Measurements from ENCODE around the gene SGK1. TPM values are rescaled to one million over a fixed set of nuclear protein-coding genes. Genes with fewer than 3 reads are reported as not detected.

The SGK1 gene
- total and polyA plus RNA-seq, 2 experiments from 2014 or later = 145 to 161 TPM

DNA sequence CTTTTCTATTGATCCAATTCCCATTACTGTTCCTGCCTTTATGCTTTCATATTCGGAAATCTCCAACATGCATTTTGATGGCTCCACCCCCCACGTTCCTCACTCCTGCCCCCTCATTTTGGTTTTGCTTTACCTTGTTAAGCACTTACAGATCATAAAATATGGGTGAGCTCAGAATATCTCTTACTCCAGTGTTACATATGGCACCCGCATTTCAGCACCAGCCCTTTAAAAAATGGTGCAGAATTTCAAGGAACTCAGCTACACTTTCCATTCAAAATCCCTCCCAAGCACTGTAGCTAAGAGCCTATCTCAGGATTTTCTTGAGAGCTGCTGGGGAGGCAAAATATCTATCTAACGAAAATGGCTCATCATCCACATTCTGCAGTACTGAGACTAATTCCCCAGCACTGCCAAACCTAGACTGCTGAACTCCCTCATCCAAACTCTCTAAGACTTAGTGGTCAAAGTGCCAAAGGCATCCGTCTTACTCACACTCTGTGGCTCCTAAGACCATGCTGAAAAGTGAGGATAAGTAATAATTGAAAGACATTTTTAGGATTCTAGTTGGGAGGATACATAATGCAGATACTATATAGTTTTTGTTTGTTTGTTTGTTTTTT, 7.8 kb downstream of the SGK1 start:
- Histone ChIP-seq H3K27me3 (no peaks in the 10 kb centered on the region), H3K79me2 (no peaks in the 10 kb centered on the region), H3K9me2 (replicated peaks; ENCODE audit: insufficient read depth) (no peaks in the 10 kb centered on the region), H3K4me1 (ENCODE audit: insufficient read depth) (no peaks in the 10 kb centered on the region), H3K4me2 (no peak overlapping the region), H4K20me1 (ENCODE audit: insufficient read depth, poor library complexity, severe bottlenecking) (no peaks in the 10 kb centered on the region), H3K9me3 (ENCODE audit: low read depth) (no peaks in the 10 kb centered on the region), H3K36me3 (replicated peaks; ENCODE audit: insufficient read depth, low read depth) (no peaks in the 10 kb centered on the region), H3K4me3 (no peak overlapping the region), H3K27ac (no peak overlapping the region), H2AFZ (no peak overlapping the region)
- WGBS (ENCODE audit: low lambda C conversion rate, missing lambda C conversion rate) = 87% methylated on average over 5 of the region's 5 CpGs
- no peak for DNase-seq (ENCODE audit: low spot score)
- TF ChIP-seq EZH2phosphoT487 (IDR thresholded peaks at IDR 0.05; ENCODE audit: low read depth, severe bottlenecking, unreplicated experiment) (no peak), EZH2 (IDR thresholded peaks at IDR 0.05; ENCODE audit: borderline replicate concordance) (no peak)
- TF ChIP-seq, protein P1, sequence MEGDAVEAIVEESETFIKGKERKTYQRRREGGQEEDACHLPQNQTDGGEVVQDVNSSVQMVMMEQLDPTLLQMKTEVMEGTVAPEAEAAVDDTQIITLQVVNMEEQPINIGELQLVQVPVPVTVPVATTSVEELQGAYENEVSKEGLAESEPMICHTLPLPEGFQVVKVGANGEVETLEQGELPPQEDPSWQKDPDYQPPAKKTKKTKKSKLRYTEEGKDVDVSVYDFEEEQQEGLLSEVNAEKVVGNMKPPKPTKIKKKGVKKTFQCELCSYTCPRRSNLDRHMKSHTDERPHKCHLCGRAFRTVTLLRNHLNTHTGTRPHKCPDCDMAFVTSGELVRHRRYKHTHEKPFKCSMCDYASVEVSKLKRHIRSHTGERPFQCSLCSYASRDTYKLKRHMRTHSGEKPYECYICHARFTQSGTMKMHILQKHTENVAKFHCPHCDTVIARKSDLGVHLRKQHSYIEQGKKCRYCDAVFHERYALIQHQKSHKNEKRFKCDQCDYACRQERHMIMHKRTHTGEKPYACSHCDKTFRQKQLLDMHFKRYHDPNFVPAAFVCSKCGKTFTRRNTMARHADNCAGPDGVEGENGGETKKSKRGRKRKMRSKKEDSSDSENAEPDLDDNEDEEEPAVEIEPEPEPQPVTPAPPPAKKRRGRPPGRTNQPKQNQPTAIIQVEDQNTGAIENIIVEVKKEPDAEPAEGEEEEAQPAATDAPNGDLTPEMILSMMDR (IDR thresholded peaks at IDR 0.05; ENCODE audit: poor library complexity) = no peak

DNA sequence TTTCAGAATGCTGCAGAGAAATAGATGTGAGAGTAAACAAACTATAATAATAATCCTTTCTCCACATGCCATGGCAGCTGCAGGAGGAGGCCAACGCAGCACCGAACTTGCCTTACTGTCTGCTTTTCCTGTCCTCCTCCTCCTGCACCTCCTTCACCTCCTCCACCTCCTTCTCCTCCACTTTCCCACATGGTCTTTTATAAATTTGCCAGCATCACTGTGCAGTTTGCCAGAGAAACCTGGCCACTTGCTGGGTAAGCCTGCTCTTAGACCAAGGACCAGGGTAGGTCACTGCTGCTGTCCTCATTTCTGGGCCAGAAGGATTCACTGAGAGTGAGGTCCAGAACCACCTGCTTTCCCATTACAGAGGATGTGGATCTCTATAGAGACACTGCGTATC, 8.7 kb downstream of the SGK1 start:
- H3K4me1 ChIP-seq (ENCODE audit: insufficient read depth) = no peaks in the 10 kb centered on the region
- no peak overlapping the region for H3K27ac ChIP-seq
- no peaks in the 10 kb centered on the region for H3K36me3 ChIP-seq (replicated peaks; ENCODE audit: insufficient read depth, low read depth)
- no peak for DNase-seq (ENCODE audit: low spot score)
- WGBS (ENCODE audit: low lambda C conversion rate, missing lambda C conversion rate) = 88% methylated on average over 3 of the region's 3 CpGs
- no peaks in the 10 kb centered on the region for H4K20me1 ChIP-seq (ENCODE audit: insufficient read depth, poor library complexity, severe bottlenecking)
- H3K27me3 ChIP-seq = no peaks in the 10 kb centered on the region
- TF ChIP-seq EZH2phosphoT487 (IDR thresholded peaks at IDR 0.05; ENCODE audit: low read depth, severe bottlenecking, unreplicated experiment) (no peak), EZH2 (IDR thresholded peaks at IDR 0.05; ENCODE audit: borderline replicate concordance) (no peak)
- TF ChIP-seq, protein P1 (IDR thresholded peaks at IDR 0.05; ENCODE audit: poor library complexity) = no peak
- no peak overlapping the region for H2AFZ ChIP-seq
- no peaks in the 10 kb centered on the region for H3K9me3 ChIP-seq (ENCODE audit: low read depth)
- H3K79me2 ChIP-seq = no peaks in the 10 kb centered on the region
- H3K4me2 ChIP-seq = no peak overlapping the region
- H3K4me3 ChIP-seq = no peak overlapping the region
- no peaks in the 10 kb centered on the region for H3K9me2 ChIP-seq (replicated peaks; ENCODE audit: insufficient read depth)

DNA sequence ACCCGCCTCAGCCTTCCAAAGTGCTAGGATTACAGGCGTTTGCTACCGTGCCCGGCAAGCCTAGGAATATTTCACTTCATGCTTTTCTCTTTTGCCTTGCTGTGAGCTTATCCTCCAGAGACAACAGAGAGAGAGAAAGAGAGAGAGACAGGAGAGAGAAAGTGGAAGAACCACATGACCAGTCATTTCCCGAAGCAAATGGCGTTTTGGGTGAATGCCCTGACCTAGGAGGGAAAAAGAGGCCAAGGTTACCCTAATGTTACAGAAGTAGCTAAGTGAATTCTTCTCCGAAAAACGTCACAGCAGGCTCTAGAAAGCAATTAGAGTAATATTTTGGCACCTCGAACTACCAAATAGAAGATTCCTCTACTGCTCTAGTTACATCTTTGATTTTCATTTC, 9.1 kb downstream of the SGK1 start:
- DNase-seq (ENCODE audit: low spot score) = no peak
- no peaks in the 10 kb centered on the region for H3K9me2 ChIP-seq (replicated peaks; ENCODE audit: insufficient read depth)
- no peak overlapping the region for H3K27ac ChIP-seq
- 90% methylated on average over 9 of the region's 9 CpGs for WGBS (ENCODE audit: low lambda C conversion rate, missing lambda C conversion rate)
- H3K9me3 ChIP-seq (ENCODE audit: low read depth) = no peaks in the 10 kb centered on the region
- no peaks in the 10 kb centered on the region for H3K79me2 ChIP-seq
- H4K20me1 ChIP-seq (ENCODE audit: insufficient read depth, poor library complexity, severe bottlenecking) = no peaks in the 10 kb centered on the region
- no peak overlapping the region for H2AFZ ChIP-seq
- no peak overlapping the region for H3K4me2 ChIP-seq
- H3K36me3 ChIP-seq (replicated peaks; ENCODE audit: insufficient read depth, low read depth) = no peaks in the 10 kb centered on the region
- no peaks in the 10 kb centered on the region for H3K27me3 ChIP-seq
- H3K4me3 ChIP-seq = no peak overlapping the region
- no peaks in the 10 kb centered on the region for H3K4me1 ChIP-seq (ENCODE audit: insufficient read depth)
- TF ChIP-seq EZH2phosphoT487 (IDR thresholded peaks at IDR 0.05; ENCODE audit: low read depth, severe bottlenecking, unreplicated experiment) (no peak), EZH2 (IDR thresholded peaks at IDR 0.05; ENCODE audit: borderline replicate concordance) (no peak)
- TF ChIP-seq, protein P1 (IDR thresholded peaks at IDR 0.05; ENCODE audit: poor library complexity) = no peak

Data from hepatocyte (in vitro differentiated cells).